Measurements from ENCODE around the gene SUZ12.
"Not testable (repeated sequence)": the region's sequence is repeated elsewhere in the genome, so short reads cannot be mapped to it uniquely, and the experiment has no call there.

SUZ12 gene

GRCh38 chr17:31964131-31964530 lies 27.3 kb downstream of the SUZ12 start:
- DNase-seq, result not testable (repeated sequence)

- DNase-seq, result no peak
These were observed 30.8 kb downstream of the SUZ12 start for GRCh38 chr17:31967648-31968047.

GRCh38 chr17:31970416-31970815 lies 33.6 kb downstream of the SUZ12 start:
- DNase-seq, result not testable (repeated sequence)

DNA sequence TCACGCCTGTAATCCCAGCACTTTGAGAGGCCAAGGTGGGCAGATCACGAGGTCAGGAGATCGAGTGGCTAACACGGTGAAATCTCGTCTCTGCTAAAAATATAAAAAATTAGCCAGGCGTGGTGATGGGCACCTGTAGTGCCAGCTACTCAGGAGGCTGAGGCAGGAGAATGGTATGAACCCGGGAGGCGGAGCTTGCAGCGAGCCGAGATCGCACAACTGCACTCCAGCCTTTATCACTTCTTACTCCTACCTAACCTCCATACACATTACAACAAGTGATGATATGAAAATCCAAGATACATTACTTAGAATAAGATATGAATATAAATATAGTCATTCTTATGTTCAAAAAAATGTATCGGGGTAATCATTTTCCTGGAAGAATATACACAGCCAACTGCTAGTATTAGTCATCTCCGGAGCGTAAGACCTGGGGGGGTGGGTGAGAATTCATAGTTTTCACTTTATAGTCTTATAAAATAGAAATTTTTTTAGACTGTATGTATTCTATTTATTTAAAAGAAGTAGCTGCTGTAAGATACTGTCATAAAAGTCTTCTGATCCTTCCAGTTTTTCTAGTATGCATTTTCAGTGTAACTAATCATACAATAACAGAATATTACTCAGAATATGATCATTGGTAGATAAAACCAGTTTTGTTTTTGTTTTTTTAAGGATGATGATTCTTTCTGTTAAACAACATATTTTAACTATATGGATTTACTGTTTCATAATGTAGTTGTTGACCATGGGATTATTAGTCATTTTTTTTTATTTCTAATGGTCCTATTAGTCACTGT lies 37.7 kb downstream of the SUZ12 start:
- DNase-seq, result not testable (repeated sequence)

DNA sequence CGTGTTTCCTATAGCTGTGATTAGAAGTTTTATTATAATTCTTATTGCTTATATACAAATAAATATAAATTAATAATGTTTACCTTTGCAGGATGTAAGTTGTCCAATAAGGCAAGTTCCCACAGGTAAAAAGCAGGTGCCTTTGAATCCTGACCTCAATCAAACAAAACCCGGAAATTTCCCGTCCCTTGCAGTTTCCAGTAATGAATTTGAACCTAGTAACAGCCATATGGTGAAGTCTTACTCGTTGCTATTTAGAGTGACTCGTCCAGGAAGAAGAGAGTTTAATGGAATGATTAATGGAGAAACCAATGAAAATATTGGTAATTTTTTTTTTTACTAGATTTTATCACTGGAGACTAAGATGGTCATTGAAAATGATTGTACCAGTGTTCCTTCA lies 38.6 kb downstream of the SUZ12 start:
- not testable (repeated sequence) for DNase-seq

DNA sequence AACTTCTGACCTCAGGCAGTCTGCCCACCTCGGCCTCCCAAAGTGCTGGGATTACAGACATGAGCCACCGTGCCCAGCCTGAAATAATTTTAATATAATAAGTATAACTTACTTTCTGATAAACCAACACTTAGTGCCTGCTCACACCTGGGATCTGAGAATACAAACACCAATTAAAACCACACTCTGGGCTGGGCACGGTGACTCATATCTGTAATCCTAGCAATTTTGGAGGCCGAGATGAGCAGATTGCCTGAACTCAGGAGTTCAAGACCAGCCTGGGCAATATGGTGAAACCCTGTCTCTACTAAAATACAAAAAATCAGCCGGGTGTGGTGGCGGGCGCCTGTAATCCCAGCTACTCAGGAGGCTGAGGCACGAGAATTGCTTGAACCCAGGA lies 55.0 kb downstream of the SUZ12 start:
- not testable (repeated sequence) for DNase-seq

DNA sequence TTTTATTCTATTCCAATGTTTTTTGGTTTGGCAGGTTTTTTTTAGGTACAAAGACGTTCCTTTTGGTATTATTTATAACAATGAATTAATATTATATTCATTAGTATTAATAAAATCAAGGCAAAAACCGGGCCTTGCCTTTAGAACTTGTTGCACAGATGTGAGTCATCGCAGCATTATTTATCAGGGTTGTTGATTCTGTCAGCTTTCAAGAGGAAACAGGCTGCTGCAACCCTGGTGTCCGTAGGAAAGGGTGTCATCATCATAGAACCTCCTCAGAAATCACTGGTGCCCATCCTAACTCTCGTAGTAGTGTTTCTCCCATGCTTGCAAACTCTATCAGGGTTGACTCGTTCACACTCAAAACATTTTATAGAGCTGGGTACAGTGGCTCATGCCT lies 60.2 kb downstream of the SUZ12 start:
- no peak for DNase-seq

- peak; percentile 43 for DNase-seq
These were observed 70.2 kb downstream of the SUZ12 start, which contains the start of gene LRRC37B for GRCh38 chr17:32006957-32007462. Gene LRRC37B (plus strand): TSS chr17:32007383. CDS start chr17:32021393, 14,010 bp downstream.

DNA sequence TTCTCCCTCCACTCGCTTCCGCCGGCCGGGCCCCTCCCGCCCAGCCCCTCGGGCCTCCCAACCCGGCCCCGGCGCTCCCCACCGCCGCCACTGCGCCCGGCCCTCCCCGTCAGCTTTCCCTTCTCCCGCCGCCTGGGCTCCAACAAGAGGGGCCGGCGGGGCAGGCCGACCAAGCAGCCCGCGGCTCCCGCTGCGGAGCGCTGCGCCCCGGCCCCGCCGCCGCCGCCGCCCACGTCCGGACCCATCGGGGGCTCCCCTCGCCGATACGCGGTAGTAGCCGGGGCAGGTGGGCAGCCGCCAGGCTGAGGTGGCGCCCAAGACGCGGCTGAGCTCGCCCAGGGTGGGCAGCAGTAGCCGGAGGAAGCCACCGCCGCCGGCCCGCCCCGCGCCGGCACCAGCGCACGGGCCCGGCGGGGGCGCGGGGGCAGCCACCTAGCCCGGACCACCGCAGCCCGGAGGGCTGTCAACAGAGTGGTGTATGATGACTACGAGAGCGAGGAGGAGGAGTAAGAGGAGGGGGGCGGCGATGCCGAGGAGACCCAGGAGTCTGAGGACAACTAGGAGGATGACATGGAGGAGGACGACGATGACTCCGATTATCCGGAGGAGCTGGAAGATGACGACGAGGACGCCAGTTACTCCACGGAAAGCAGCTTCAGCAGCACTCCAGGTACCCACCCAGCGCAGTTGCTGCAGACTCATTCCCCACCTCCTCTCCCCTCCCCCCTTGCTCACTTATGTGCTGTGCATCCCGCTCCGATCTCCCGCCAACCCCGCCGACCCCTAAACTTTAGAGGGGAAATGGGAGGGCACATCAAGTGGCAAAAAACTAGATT lies 70.9 kb downstream of the SUZ12 start:
- DNase-seq, result no peak

GRCh38 chr17:32009262-32009542 lies 72.4 kb downstream of the SUZ12 start:
- DNase-seq, result no peak

- DNase-seq, result no peak
These were observed 73.3 kb downstream of the SUZ12 start for GRCh38 chr17:32010114-32010513.

DNA sequence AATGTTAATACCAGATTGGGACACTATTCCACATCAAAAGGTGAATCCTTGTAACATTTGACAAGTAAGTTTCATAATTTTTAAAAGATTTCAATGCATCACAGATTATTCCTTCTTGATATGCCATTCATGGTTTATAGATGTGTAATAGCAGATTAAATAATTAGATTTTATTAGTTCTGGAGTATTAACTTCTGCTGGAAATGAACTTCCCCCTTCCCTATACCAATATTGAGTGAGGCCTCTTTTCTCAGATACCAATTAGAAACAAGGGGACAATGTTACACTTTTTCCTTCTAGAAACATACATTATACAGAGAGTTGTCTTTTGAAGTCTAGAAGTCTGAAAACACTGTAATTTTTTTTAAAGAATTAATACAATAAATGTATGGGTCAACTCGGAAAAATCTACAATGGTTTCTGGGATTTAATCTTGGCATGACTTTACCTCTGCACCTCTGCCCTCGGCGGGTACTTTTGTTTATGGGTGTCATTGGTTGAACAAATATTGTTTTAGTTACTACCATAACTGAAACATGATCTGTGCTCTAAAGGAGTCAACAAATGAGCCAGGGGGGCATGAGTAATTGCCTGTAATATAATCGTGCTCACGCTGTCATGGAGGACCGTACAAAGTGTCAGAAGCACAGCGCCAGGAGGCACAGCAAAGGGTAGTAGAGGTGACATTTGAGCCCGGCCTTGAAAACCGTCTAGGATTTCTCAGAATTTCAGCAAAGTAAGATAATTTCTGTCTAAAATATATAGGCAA lies 78.6 kb downstream of the SUZ12 start:
- no peak for DNase-seq

GRCh38 chr17:32016231-32016630 lies 79.4 kb downstream of the SUZ12 start:
- DNase-seq, result no peak

- DNase-seq, result no peak
These were observed 82.4 kb downstream of the SUZ12 start for GRCh38 chr17:32019228-32019627.

DNA sequence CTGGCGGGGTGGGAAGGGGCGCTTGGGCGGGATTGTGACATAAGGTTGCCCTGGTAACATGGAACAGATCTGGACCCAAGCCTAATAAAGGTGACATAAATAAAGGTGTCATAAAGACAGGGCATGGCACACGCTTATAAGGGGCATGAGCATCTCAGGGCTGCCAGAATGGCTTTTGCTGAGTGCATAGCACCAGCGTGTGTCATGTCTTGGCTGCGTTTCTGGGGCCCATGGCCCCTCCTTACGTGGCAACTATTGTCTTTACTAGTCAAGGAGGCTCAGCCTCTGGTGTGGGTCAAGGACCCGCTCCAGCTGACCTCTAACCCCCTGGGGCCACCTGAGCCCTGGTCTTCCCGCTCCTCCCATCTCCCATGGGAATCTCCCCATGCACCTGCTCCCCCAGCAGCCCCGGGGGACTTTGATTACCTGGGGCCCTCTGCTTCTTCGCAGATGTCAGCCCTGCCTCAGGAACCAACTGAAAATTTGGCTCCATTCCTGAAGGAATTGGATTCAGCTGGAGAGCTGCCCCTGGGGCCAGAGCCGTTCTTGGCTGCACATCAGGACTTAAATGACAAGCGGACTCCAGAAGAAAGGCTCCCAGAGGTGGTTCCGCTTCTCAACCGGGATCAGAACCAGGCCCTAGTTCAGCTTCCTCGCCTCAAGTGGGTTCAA lies 84.3 kb downstream of the SUZ12 start:
- DNase-seq, result no peak

- DNase-seq, result no peak
These were observed 84.8 kb downstream of the SUZ12 start for GRCh38 chr17:32021615-32021955.

DNA sequence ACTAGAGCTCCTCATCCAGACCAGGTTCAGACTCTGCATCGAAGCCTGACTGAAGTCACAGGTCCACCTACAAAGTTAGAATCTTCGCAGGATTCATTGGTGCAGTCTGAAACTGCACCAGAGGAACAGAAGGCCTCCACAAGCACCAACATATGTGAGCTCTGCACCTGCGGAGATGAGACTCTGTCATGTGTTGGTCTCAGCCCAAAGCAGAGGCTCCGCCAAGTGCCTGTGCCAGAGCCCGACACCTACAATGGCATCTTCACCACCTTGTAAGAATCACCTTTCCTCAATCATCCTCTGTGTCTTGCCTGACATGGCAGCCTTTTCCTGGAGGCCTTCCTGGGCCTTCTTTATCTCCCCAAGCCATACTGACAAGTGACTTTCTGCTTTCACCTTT lies 85.7 kb downstream of the SUZ12 start:
- DNase-seq, result not testable (repeated sequence)

GRCh38 chr17:32027271-32027670 lies 90.5 kb downstream of the SUZ12 start:
- not testable (repeated sequence) for DNase-seq

- DNase-seq, result no peak
These were observed 96.4 kb downstream of the SUZ12 start for GRCh38 chr17:32033223-32033622.

DNA sequence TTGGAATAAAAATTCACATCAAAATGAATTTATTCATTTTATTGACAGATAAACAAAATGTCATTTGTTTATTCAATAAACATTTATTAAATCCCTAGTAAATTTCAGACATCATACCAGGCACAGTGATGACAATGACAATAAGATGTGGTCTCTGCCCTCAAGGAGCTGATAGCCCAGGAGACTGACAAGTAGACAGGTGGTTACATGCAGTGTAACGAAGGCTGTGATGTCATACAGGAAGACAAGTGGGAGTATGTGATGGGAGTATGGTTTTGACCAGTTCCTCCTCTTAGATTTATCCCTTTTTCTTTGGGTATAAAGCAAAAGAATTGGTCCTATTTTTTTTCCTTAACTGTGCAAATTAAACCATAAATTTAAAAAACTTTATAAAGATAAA lies 97.0 kb downstream of the SUZ12 start:
- DNase-seq, result not testable (repeated sequence)

DNA sequence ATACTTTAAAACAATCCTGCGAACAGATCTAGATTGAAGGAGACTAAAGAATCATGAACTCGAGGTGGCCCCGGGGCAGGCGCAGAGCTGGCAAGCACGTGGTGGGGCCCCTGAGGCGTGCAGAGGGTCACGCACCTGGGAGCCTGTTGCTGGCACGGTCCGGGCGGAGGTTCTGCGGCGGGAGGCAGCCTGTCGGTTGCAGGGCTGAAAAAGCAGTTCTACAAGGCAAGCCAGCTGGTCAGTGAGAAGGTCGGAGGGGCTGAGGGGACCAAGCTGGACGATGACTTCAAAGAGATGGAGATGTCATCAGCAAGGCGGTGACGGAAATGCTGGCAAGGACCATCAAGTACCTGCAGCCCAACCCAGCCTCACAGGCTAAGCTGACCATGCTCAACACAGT lies 103.4 kb downstream of the SUZ12 start:
- DNase-seq, result not testable (repeated sequence)

GRCh38 chr17:32041306-32041875 lies 104.6 kb downstream of the SUZ12 start:
- DNase-seq, result not testable (repeated sequence)
